ENCODE results near the gene OXSM.

DNA sequence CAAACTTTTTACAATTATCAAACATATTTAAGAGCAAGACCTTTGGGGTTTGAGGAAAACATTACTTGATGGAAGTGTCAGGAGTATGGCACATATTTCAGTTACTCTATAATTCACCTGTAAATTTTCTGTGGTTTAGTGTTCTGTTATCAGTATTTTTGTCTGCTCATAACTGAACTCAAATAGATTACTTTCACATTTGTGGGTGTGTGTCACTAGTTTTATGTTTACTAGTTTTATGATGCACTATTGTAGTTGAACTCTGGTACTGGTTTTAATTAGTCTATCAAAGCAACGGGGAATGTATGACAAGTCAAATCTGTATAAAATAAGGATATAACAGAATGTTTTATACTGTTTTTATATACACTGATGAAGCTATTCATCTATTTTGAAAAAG lies 27.2 kb downstream of the OXSM start:
- TF ChIP-seq EP300 (IDR thresholded peaks at IDR 0.05) (no peak), POLR2A (IDR thresholded peaks at IDR 0.05) (no peak)
- TF ChIP-seq, protein P1, sequence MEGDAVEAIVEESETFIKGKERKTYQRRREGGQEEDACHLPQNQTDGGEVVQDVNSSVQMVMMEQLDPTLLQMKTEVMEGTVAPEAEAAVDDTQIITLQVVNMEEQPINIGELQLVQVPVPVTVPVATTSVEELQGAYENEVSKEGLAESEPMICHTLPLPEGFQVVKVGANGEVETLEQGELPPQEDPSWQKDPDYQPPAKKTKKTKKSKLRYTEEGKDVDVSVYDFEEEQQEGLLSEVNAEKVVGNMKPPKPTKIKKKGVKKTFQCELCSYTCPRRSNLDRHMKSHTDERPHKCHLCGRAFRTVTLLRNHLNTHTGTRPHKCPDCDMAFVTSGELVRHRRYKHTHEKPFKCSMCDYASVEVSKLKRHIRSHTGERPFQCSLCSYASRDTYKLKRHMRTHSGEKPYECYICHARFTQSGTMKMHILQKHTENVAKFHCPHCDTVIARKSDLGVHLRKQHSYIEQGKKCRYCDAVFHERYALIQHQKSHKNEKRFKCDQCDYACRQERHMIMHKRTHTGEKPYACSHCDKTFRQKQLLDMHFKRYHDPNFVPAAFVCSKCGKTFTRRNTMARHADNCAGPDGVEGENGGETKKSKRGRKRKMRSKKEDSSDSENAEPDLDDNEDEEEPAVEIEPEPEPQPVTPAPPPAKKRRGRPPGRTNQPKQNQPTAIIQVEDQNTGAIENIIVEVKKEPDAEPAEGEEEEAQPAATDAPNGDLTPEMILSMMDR (IDR thresholded peaks at IDR 0.05), result no peak

Data from suprapubic skin (tissue), 3 donors.